ENCODE results near the gene TK2.

Gene TK2

GRCh38 chr16:66459878-66460277, 90.0 kb downstream of the TK2 start:
- DNase-seq: no peak

DNA sequence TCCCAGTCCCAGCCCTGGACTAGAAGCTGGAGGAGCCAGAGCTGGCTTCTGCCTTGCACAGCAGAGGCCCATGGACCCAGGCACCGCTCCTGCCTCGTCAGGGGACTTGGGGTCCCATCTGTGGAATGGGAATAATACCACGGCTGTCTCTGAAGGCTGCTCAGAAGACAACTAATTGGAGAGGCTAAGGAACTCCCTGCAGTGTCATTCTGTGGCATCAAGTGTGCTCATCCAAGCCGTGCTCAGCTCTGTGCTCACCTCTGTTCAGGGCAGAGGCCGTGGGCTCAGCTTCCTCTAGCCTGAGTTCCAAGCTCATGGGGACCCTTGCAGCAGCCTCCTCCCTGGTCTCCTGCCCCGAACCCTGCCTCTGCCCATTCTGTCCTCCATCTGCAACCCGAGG, 91.1 kb downstream of the TK2 start:
- no peak for DNase-seq

GRCh38 chr16:66458292-66458691, 91.6 kb downstream of the TK2 start:
- DNase-seq: no peak
